Osteoblast (primary cell): ENCODE data around the gene SHH. TPM values are rescaled to one million over a fixed set of nuclear protein-coding genes. Genes with fewer than 3 reads are reported as not detected.

Experiments
- DNase-seq: peaks from one replicate; pipeline ENCODE4 v3.0.0; 2011; ENCODE audit warnings: low spot score, mixed read lengths; ENCODE audit not compliant: insufficient read length; ENCODE audit errors: missing footprints
- H2AFZ ChIP-seq: 2 replicates; pipeline ENCODE4 v1.6.0; 2011; ENCODE audit warnings: mild to moderate bottlenecking, low read length
- H3K27ac ChIP-seq: 2 replicates; pipeline ENCODE4 v1.5.1; 2011; ENCODE audit warnings: mild to moderate bottlenecking, low read depth, low read length, moderate library complexity
- H3K27me3 ChIP-seq: 2 replicates; pipeline ENCODE4 v1.6.0; 2012; ENCODE audit warnings: mild to moderate bottlenecking, control low read depth, inconsistent platforms, low read length, moderate library complexity; ENCODE audit not compliant: insufficient read depth
- H3K36me3 ChIP-seq: 2 replicates; pipeline ENCODE4 v1.5.1; 2011; ENCODE audit warnings: mild to moderate bottlenecking, low read length, control low read depth, moderate library complexity; ENCODE audit not compliant: insufficient read depth
- H3K4me1 ChIP-seq: 2 replicates; pipeline ENCODE4 v1.5.1; 2011; ENCODE audit warnings: mild to moderate bottlenecking, low read length, control low read depth, moderate library complexity; ENCODE audit not compliant: insufficient read depth
- H3K4me2 ChIP-seq: 2 replicates; pipeline ENCODE4 v1.6.0; 2011; ENCODE audit warnings: mild to moderate bottlenecking, low read length; ENCODE audit not compliant: insufficient read depth
- H3K4me3 ChIP-seq: fragments of 200-600 bp; sonication (generic); 3 replicates; pipeline ENCODE4 v1.5.1; 2012; ENCODE audit warnings: mild to moderate bottlenecking, low read length, inconsistent platforms; ENCODE audit not compliant: insufficient read depth
- H3K79me2 ChIP-seq: 2 replicates; pipeline ENCODE4 v1.6.0; 2012; ENCODE audit warnings: mild to moderate bottlenecking, low read length, control low read depth, inconsistent platforms; ENCODE audit not compliant: insufficient read depth
- H3K9me3 ChIP-seq: 2 replicates; pipeline ENCODE4 v1.5.1; 2011; ENCODE audit warnings: low read depth, low read length, control low read depth
- H4K20me1 ChIP-seq: 2 replicates; pipeline ENCODE4 v1.6.0; 2012; ENCODE audit warnings: mild to moderate bottlenecking, low read length, control low read depth; ENCODE audit not compliant: insufficient read depth
- total RNA-seq: library from RNA; depleted of rRNA; stranded (reverse); fragments of >200 nt; gene quantifications from 2 replicates; pipeline ENCODE4 v1.2.3, GENCODE V29; 2012
- TF ChIP-seq, protein P1 (sequence below): IDR thresholded peaks from 2 replicates; pipeline ENCODE4 v1.5.1; 2011; ENCODE audit warnings: mild to moderate bottlenecking, low read depth, low read length, moderate library complexity; ENCODE audit errors: extremely low read depth

The SHH gene
- total RNA-seq, 1 donor = not detected

- Histone ChIP-seq H3K4me2 (no peak overlapping the region), H3K4me1 (no peaks in the 10 kb centered on the region), H3K4me3 (no peak overlapping the region), H3K27me3 (no peaks in the 10 kb centered on the region), H3K27ac (no peak overlapping the region), H3K9me3 (no peaks in the 10 kb centered on the region), H3K36me3 (no peaks in the 10 kb centered on the region), H3K79me2 (no peaks in the 10 kb centered on the region), H2AFZ (no peak overlapping the region), H4K20me1 (no peaks in the 10 kb centered on the region)
- TF ChIP-seq, protein P1, sequence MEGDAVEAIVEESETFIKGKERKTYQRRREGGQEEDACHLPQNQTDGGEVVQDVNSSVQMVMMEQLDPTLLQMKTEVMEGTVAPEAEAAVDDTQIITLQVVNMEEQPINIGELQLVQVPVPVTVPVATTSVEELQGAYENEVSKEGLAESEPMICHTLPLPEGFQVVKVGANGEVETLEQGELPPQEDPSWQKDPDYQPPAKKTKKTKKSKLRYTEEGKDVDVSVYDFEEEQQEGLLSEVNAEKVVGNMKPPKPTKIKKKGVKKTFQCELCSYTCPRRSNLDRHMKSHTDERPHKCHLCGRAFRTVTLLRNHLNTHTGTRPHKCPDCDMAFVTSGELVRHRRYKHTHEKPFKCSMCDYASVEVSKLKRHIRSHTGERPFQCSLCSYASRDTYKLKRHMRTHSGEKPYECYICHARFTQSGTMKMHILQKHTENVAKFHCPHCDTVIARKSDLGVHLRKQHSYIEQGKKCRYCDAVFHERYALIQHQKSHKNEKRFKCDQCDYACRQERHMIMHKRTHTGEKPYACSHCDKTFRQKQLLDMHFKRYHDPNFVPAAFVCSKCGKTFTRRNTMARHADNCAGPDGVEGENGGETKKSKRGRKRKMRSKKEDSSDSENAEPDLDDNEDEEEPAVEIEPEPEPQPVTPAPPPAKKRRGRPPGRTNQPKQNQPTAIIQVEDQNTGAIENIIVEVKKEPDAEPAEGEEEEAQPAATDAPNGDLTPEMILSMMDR = no peak
- no peak for DNase-seq
Observed at GRCh38 chr7:155837126-155837479, 24.8 kb upstream of the SHH start.

DNA sequence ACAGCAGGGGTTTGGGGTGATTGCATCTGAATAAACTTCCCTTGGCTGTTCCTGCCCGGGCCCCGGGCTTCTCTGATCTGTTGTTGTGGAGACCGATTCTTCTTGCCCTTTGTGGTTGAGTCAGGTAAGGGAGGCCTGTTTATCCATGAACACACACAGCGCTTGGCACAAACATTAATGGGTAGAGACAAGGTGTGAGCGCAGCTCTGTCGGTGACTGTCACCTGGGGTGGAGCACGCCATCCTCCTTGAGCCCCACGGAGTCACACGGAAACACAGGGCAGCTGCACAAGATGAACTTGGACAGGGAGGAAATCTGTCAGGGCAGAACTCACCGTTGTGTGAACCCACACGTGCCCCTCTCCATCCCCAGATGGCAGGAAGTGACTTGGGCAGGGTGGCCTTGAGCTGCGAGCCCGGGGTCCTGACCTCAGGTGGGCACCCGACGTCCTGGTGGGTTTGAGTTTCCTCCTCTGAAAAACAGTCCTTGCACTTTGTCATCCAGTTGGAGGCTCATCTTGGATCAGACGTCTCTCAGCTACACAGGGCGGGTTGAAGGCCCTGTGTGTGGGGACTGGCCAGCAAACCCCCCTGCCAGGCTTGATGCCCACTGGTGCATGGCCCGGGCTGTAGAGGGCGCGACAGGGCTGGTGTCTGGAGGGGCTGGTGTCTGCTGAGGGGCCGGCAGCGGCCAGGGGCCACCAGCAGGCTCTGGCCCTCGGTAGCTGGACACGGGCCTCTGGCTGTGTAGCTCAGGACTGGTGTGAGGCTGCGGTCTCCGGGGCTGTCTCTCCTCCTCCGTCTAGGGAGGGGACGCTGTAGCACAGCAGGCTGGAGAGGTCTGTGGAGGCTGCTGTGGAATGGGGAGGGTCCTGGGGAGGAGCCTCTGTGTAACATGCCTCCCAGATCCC is 24.2 kb upstream of the SHH start:
- Histone ChIP-seq H3K4me3 (no peak overlapping the region), H3K36me3 (no peaks in the 10 kb centered on the region), H3K79me2 (no peaks in the 10 kb centered on the region), H3K27ac (no peak overlapping the region), H3K4me2 (no peak overlapping the region), H2AFZ (no peak overlapping the region), H3K9me3 (no peaks in the 10 kb centered on the region), H3K4me1 (no peaks in the 10 kb centered on the region), H3K27me3 (no peaks in the 10 kb centered on the region), H4K20me1 (no peaks in the 10 kb centered on the region)
- TF ChIP-seq, protein P1 = no peak
- peak; percentile 69 for DNase-seq

GRCh38 chr7:155835446-155836215 is 23.4 kb upstream of the SHH start:
- Histone ChIP-seq H2AFZ (no peak overlapping the region), H3K36me3 (no peaks in the 10 kb centered on the region), H3K27ac (no peak overlapping the region), H3K79me2 (no peaks in the 10 kb centered on the region), H3K9me3 (no peaks in the 10 kb centered on the region), H3K4me1 (no peaks in the 10 kb centered on the region), H3K4me3 (no peak overlapping the region), H3K27me3 (no peaks in the 10 kb centered on the region), H3K4me2 (no peak overlapping the region), H4K20me1 (no peaks in the 10 kb centered on the region)
- TF ChIP-seq, protein P1 = no peak
- peak; percentile 76 for DNase-seq

DNA sequence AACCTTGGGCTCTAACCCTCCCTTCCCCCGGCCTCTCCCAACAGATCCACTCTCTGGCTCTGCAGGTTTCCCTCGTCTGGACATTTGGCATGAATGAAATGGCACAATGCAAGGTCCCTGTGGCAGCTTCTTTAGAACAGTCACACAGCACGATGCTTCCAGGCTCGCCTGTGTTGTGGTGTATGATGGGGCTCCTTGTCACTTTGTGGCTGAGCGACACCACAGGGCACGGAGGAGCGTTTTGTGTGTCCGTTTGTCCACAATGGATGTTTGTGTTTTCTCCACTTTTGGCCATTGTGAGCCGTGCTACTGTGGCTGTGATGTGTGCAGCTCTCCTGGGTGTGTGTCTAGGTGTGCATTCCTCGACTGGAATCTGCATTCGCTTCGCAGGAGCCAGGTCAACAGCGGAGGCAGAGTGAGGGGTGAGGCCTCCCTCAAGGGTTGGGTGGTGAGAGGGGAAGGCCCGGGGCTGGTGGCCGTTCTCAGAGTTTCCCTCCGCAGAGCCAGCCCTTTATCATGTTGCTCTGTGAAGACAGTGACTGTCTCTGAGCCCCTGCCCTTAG is 22.3 kb upstream of the SHH start:
- H3K79me2 ChIP-seq = no peaks in the 10 kb centered on the region
- no peak overlapping the region for H3K4me3 ChIP-seq
- H3K27ac ChIP-seq = no peak overlapping the region
- DNase-seq = peak; percentile 69
- H3K9me3 ChIP-seq = no peaks in the 10 kb centered on the region
- H2AFZ ChIP-seq = no peak overlapping the region
- H3K4me1 ChIP-seq = no peaks in the 10 kb centered on the region
- no peaks in the 10 kb centered on the region for H3K27me3 ChIP-seq
- TF ChIP-seq, protein P1 = no peak
- H4K20me1 ChIP-seq = no peaks in the 10 kb centered on the region
- H3K4me2 ChIP-seq = no peak overlapping the region
- no peaks in the 10 kb centered on the region for H3K36me3 ChIP-seq
